K562 (cell line): ENCODE data around the gene RFX6. TPM values are rescaled to one million over a fixed set of nuclear protein-coding genes. Genes with fewer than 3 reads are reported as not detected.

ENCODE experiments used
- ATAC-seq: fragments of 200-7000 bp; cut with Tn5 transposase; 3 replicates; pipeline ENCODE4 v1.9.1; 2020; ENCODE audit warnings: moderate library complexity
- BruUV-seq: library from RNA; stranded (reverse); fragments of 400-500 nt; replicated peaks from 2 replicates; lab custom pipeline; 2021; lab: Mats Ljungman, UMichigan
- CTCF ChIA-PET: fragments of 300-600 bp; formaldehyde crosslinking; extraction: SDS; loops from one replicate; lab custom pipeline; 2021; ENCODE audit warnings: low intra/inter-chr PET ratio; lab: Yijun Ruan, JAX
- POLR2A ChIA-PET: fragments of 300-600, 350-650 bp; sonication (Branson Sonifier 250); formaldehyde crosslinking; extraction: SDS; loops from one replicate; lab custom pipeline; 2021; ENCODE audit warnings: antibody characterized with exemption, inconsistent platforms; lab: Yijun Ruan, JAX
- DNase-seq, 4 experiments: peaks; one replicate each; pipeline versions ENCODE4 v3.0.0 to v3.0.0-alpha.2; 2011 to 2018; ENCODE audit warnings: low spot score in 3 of 4, mixed read lengths in 3 of 4; ENCODE audit errors: extremely low read depth in 1 of 4
- FAIRE-seq: peaks from 2 replicates; lab custom pipeline; 2011; peaks lifted over from hg19 to GRCh38; lab: Jason Lieb, UNC
- H2AFZ ChIP-seq: 2 replicates; pipeline ENCODE4 v1.6.0; 2011; ENCODE audit warnings: low read depth, low read length, control low read depth, inconsistent platforms
- H3K27ac ChIP-seq: fragments of 200-600 bp; 3 replicates; pipeline ENCODE4 v1.8.0; 2011; ENCODE audit warnings: low read depth, mild to moderate bottlenecking, control low read depth, inconsistent platforms, low read length, moderate library complexity, mixed read lengths; ENCODE audit errors: extremely low read depth
- H3K27me3 ChIP-seq, 2 experiments: fragments of 300-600 bp in 1 of 2; 2 replicates in 1 of 2; 3 replicates in 1 of 2; pipeline versions ENCODE4 v1.6.0 to v1.8.0; 2011; ENCODE audit warnings: inconsistent platforms in 2 of 2, low read length in 2 of 2, mild to moderate bottlenecking in 1 of 2, mixed read lengths in 1 of 2, moderate library complexity in 1 of 2; ENCODE audit not compliant: control insufficient read depth in 2 of 2, insufficient read depth in 2 of 2
- H3K36me3 ChIP-seq: fragments of 300-600 bp; 3 replicates; pipeline ENCODE4 v1.8.0; 2011; ENCODE audit warnings: mild to moderate bottlenecking, low read length, inconsistent platforms; ENCODE audit not compliant: control insufficient read depth, insufficient read depth
- H3K4me1 ChIP-seq, 2 experiments: fragments of 200-600 bp in 1 of 2; replicated peaks in 1 of 2; 2 replicates in 1 of 2; 3 replicates in 1 of 2; pipeline versions ENCODE4 v1.5.1 to v1.8.0; 2011; ENCODE audit warnings: inconsistent platforms in 2 of 2, low read length in 2 of 2, mild to moderate bottlenecking in 1 of 2, mixed read lengths in 1 of 2, moderate library complexity in 1 of 2; ENCODE audit not compliant: control insufficient read depth in 2 of 2, insufficient read depth in 2 of 2
- H3K4me2 ChIP-seq: 2 replicates; pipeline ENCODE4 v1.6.1; 2011; ENCODE audit warnings: low read length, control low read depth, inconsistent platforms, mixed read lengths; ENCODE audit not compliant: insufficient read depth
- H3K4me3 ChIP-seq: fragments of 200-600 bp; sonication (generic), shearing (Covaris generic); 2 replicates; pipeline ENCODE4 v1.5.1; 2016; ENCODE audit warnings: control low read depth, inconsistent platforms
- H3K79me2 ChIP-seq: fragments of 200-600 bp; 3 replicates; pipeline ENCODE4 v1.8.0; 2011; ENCODE audit warnings: low read length, inconsistent platforms; ENCODE audit not compliant: control insufficient read depth, insufficient read depth
- H3K9ac ChIP-seq, 2 experiments: 2 replicates each; pipeline versions ENCODE4 v1.6.0 to v1.6.1; 2011; ENCODE audit warnings: low read depth in 2 of 2, low read length in 2 of 2, control low read depth in 1 of 2, inconsistent platforms in 1 of 2, mild to moderate bottlenecking in 1 of 2, mixed read lengths in 1 of 2; ENCODE audit not compliant: insufficient read depth in 1 of 2
- H3K9me1 ChIP-seq: one replicate; pipeline ENCODE4 v1.6.0; 2011; ENCODE audit warnings: inconsistent platforms, mild to moderate bottlenecking, low read length, moderate library complexity; ENCODE audit not compliant: control insufficient read depth, insufficient read depth
- H3K9me3 ChIP-seq: replicated peaks from 2 replicates; pipeline ENCODE4 v1.5.1; 2011; ENCODE audit warnings: low read depth, low read length, inconsistent platforms; ENCODE audit not compliant: control insufficient read depth, insufficient read depth
- H4K20me1 ChIP-seq: replicated peaks from 2 replicates; pipeline ENCODE4 v1.6.1; 2011; ENCODE audit warnings: low read length, inconsistent platforms, mixed read lengths; ENCODE audit not compliant: control insufficient read depth, insufficient read depth
- BACH1 ChIP-seq: fragments of 200-800 bp; sonication (Bioruptor generic); IDR thresholded peaks from 2 replicates; pipeline ENCODE4 v1.6.1; 2016; ENCODE audit warnings: missing genetic modification characterization, missing compliant biosample characterization
- ETV5 ChIP-seq: sonication (generic); formaldehyde crosslinking; IDR thresholded peaks from 2 replicates; pipeline ENCODE4 v1.4.0; 2020; ENCODE audit warnings: low read depth, mild to moderate bottlenecking, missing genetic modification reagents
- IFI16 ChIP-seq: fragments of 250-450 bp; sonication (Bioruptor Pico); IDR thresholded peaks from 2 replicates; pipeline ENCODE4 v2.1.2; 2022; ENCODE audit warnings: mild to moderate bottlenecking, inconsistent platforms
- KLF16 ChIP-seq: IDR thresholded peaks from 2 replicates; pipeline ENCODE4 v1.6.1; 2016; ENCODE audit warnings: antibody characterized with exemption
- LEF1 ChIP-seq: fragments of 450-650 bp; IDR thresholded peaks from 2 replicates; pipeline ENCODE4 v1.6.1; 2016; ENCODE audit warnings: mild to moderate bottlenecking
- NCOA4 ChIP-seq: fragments of 450-650 bp; IDR thresholded peaks from 2 replicates; pipeline ENCODE4 v1.6.1; 2018; ENCODE audit warnings: mild to moderate bottlenecking; ENCODE audit not compliant: partially characterized antibody
- POLR2H ChIP-seq: IDR thresholded peaks from 2 replicates; pipeline ENCODE4 v1.6.1; 2016; ENCODE audit warnings: missing genetic modification characterization, low read depth, mild to moderate bottlenecking, control low read depth, missing compliant biosample characterization, moderate library complexity
- TARDBP ChIP-seq: fragments of 450-650 bp; IDR thresholded peaks from 2 replicates; pipeline ENCODE4 v1.6.1; 2016
- ZNF384 ChIP-seq: IDR thresholded peaks from 2 replicates; pipeline ENCODE4 v1.6.1; 2012; ENCODE audit warnings: low read depth, low read length, improper control_type of control experiment
- WGBS: fragments of 100-300 bp; shearing (Covaris generic); methylation state at CpG from one replicate; pipeline ENCODE4 v1.1.6; 2016; ENCODE audit warnings: low coverage, mixed read lengths; ENCODE audit not compliant: insufficient coverage; ENCODE audit errors: missing lambda C conversion rate; 5-methylcytosine and 5-hydroxymethylcytosine counted together
- in situ Hi-C: fragments of 300-500 bp; cut with MboI; formaldehyde crosslinking; loops from 4 replicates; pipeline ENCODE4 v1.15.0; 2018; ENCODE audit warnings: inconsistent platforms, mixed read lengths
- intact Hi-C: fragments of 100-400 bp; cut with micrococcal nuclease; formaldehyde crosslinking; loops from 2 replicates; pipeline ENCODE4 v1.14.2; 2022
- polyA plus RNA-seq, 8 experiments: library from polyadenylated mRNA; depleted of rRNA in 4 of 8; stranded (reverse) in 5 of 8; unstranded in 3 of 8; fragments of >200 nt; fragmentation: Nextera tagmentation in 2 of 8; fragmentation: Illumina TruSeq in 1 of 8; extraction: Ambion mirVana in 2 of 8; extraction: Trizol in 1 of 8; gene quantifications; 2 replicates each; pipeline versions ENCODE4 v1.2.1 to v1.2.3, GENCODE V29; 2011 to 2014; ENCODE audit warnings: inconsistent platforms in 1 of 8, missing spikeins in 1 of 8
- total RNA-seq, 7 experiments: library from RNA; depleted of rRNA in 6 of 7; stranded (reverse); fragments of >200 nt in 6 of 7; fragmentation: Illumina TruSeq in 2 of 7; extraction: Trizol in 2 of 7; gene quantifications; 2 replicates each; pipeline versions ENCODE4 v1.2.1 to v1.2.3, GENCODE V29; 2011 to 2021; ENCODE audit warnings: low replicate concordance in 1 of 7
- TF ChIP-seq, protein P1 (sequence below): sonication (generic); formaldehyde crosslinking; IDR thresholded peaks from 2 replicates; pipeline ENCODE4 v1.9.0; 2022; ENCODE audit warnings: mild to moderate bottlenecking, missing genetic modification reagents
- TF ChIP-seq, protein P2 (sequence below): fragments of 250-450 bp; sonication (Bioruptor Pico); IDR thresholded peaks from 2 replicates; pipeline ENCODE4 v1.5.1; 2021; ENCODE audit warnings: mild to moderate bottlenecking

Gene RFX6
- total and polyA plus RNA-seq, 9 of the 15 experiments (the other 6 are each of a cell fraction or from before 2014, with no cell fraction given), result not detected

DNA sequence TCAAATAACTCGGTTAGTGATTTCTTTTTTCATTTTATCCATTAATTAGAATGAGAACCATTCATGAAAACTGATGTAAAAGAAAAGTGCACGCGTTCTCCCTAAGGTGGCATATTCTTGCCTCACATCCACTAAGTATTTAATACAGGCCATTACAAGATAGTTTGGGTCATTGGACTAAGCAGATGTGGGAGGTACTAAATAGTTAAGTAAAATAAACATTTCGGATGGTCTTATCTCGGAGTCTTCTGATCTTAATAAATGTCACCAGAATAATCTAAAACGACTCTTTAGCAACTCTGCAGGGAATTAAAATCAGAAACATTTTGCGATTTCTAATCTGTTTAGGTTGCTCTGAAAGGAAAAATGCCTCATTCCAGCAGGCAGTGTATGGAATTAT, 78.7 kb downstream of the RFX6 start (continued):
- TF ChIP-seq NCOA4 (no peak), POLR2H (tag) (no peak), BACH1 (tag) (no peak), ETV5 (no peak)
- TF ChIP-seq, protein P1, sequence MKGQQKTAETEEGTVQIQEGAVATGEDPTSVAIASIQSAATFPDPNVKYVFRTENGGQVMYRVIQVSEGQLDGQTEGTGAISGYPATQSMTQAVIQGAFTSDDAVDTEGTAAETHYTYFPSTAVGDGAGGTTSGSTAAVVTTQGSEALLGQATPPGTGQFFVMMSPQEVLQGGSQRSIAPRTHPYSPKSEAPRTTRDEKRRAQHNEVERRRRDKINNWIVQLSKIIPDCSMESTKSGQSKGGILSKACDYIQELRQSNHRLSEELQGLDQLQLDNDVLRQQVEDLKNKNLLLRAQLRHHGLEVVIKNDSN (CRISPR knock-in tag), result no peak

DNA sequence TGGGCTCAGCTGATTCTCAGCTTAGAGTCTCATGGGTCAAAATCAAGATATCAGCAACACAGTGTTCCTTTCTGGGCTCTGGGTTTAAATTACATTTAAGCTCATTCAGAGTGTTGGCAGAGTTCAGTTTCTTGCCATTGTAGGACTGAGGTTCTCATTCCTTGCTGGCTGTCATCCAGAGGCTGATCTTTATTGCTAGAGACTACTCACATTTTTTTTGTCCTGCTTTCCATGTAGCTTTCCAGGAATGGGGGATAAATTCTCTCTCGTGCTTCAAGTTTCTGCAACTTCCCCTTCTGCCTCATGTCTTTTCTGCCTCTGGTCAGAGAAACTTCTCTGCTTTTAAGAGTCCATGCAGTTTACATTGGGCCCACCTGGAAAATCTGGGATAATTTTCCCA, 86.9 kb downstream of the RFX6 start:
- in situ Hi-C loops, result no loop called here
- BruUV-seq, result no TSS peak
- no peak overlapping the region for H3K9ac ChIP-seq

More for the DNA sequence above, 86.9 kb downstream of the RFX6 start:
- FAIRE-seq, result no peak
- H3K27me3 ChIP-seq, result no peaks in the 10 kb centered on the region
- no peak overlapping the region for H3K4me3 ChIP-seq
- H3K27ac ChIP-seq, result no peak overlapping the region
- no peaks in the 10 kb centered on the region for H3K9me3 ChIP-seq
- intact Hi-C loops, result no loop called here
- H3K4me1 ChIP-seq, result no peaks in the 10 kb centered on the region
- no peak for ATAC-seq
- no peak overlapping the region for H3K4me2 ChIP-seq
- no peaks in the 10 kb centered on the region for H4K20me1 ChIP-seq
- H3K36me3 ChIP-seq, result no peaks in the 10 kb centered on the region
- TF ChIP-seq IFI16 (CRISPR knock-in tag) (no peak), LEF1 (no peak), KLF16 (no peak), ZNF384 (no peak), TARDBP (no peak)
- TF ChIP-seq, protein P2, sequence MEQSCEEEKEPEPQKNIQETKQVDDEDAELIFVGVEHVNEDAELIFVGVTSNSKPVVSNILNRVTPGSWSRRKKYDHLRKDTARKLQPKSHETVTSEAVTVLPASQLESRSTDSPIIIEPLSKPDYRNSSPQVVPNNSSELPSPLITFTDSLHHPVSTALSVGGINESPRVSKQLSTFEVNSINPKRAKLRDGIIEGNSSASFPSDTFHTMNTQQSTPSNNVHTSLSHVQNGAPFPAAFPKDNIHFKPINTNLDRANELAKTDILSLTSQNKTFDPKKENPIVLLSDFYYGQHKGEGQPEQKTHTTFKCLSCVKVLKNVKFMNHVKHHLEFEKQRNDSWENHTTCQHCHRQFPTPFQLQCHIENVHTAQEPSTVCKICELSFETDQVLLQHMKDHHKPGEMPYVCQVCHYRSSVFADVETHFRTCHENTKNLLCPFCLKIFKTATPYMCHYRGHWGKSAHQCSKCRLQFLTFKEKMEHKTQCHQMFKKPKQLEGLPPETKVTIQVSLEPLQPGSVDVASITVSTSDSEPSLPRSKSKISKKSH (CRISPR knock-in tag), result no peak
- no peak for DNase-seq
- no peaks in the 10 kb centered on the region for H3K79me2 ChIP-seq
- POLR2A ChIA-PET, result no interaction called here
- WGBS, result 0% methylated on average over 1 of the region's 1 CpG
- H2AFZ ChIP-seq, result no peak overlapping the region
- H3K9me1 ChIP-seq, result no peaks in the 10 kb centered on the region
- CTCF ChIA-PET, result no interaction called here
